Mesendoderm (in vitro differentiated cells): ENCODE results near the gene CLEC3B.
A peak's percentile ranks its signal among the peaks of the same experiment; 100 is the strongest.
"Not testable (repeated sequence)": the region's sequence is repeated elsewhere in the genome, so short reads cannot be mapped to it uniquely, and the experiment has no call there.

Experiments
- DNase-seq: peaks from one replicate; pipeline ENCODE4 v3.0.0; 2013
- H2AK5ac ChIP-seq: 2 replicates; pipeline ENCODE4 v1.6.1; 2013; ENCODE audit warnings: low read length, inconsistent platforms
- H2BK120ac ChIP-seq: 2 replicates; pipeline ENCODE4 v1.6.1; 2013; ENCODE audit warnings: low read depth, mild to moderate bottlenecking, low read length, moderate library complexity, mixed read lengths
- H2BK15ac ChIP-seq: replicated peaks from 2 replicates; pipeline ENCODE4 v1.6.1; 2013; ENCODE audit warnings: low read depth, mild to moderate bottlenecking, moderate library complexity
- H2BK5ac ChIP-seq: 2 replicates; pipeline ENCODE4 v1.6.1; 2013; ENCODE audit warnings: low read length, inconsistent platforms
- H3K18ac ChIP-seq: 2 replicates; pipeline ENCODE4 v1.6.1; 2013; ENCODE audit warnings: mild to moderate bottlenecking, low read length, mixed read lengths
- H3K23ac ChIP-seq: one replicate; pipeline ENCODE4 v1.6.1; 2013; ENCODE audit warnings: low read length
- H3K27ac ChIP-seq: 2 replicates; pipeline ENCODE4 v1.5.1; 2013; ENCODE audit warnings: low read depth, mild to moderate bottlenecking, inconsistent platforms, low read length, moderate library complexity
- H3K27me3 ChIP-seq: 2 replicates; pipeline ENCODE4 v1.6.1; 2013; ENCODE audit warnings: low read length, control low read depth, mild to moderate bottlenecking, inconsistent platforms; ENCODE audit not compliant: insufficient read depth, poor library complexity
- H3K36me3 ChIP-seq: 2 replicates; pipeline ENCODE4 v1.6.1; 2013; ENCODE audit warnings: low read length, inconsistent platforms; ENCODE audit not compliant: control insufficient read depth, insufficient read depth
- H3K4ac ChIP-seq: one replicate; pipeline ENCODE4 v1.6.1; 2013; ENCODE audit warnings: low read depth, mild to moderate bottlenecking, low read length, moderate library complexity
- H3K4me1 ChIP-seq: 2 replicates; pipeline ENCODE4 v1.6.1; 2013; ENCODE audit warnings: low read depth, low read length, inconsistent platforms; ENCODE audit not compliant: control insufficient read depth
- H3K4me2 ChIP-seq: 2 replicates; pipeline ENCODE4 v1.6.1; 2013; ENCODE audit warnings: low read length
- H3K4me3 ChIP-seq: 2 replicates; pipeline ENCODE4 v1.5.1; 2013; ENCODE audit warnings: mild to moderate bottlenecking, low read length
- H3K56ac ChIP-seq: one replicate; pipeline ENCODE4 v1.6.1; 2013; ENCODE audit warnings: low read length
- H3K79me1 ChIP-seq: 2 replicates; pipeline ENCODE4 v1.6.1; 2013; ENCODE audit warnings: low read length, inconsistent platforms
- H3K79me2 ChIP-seq: 2 replicates; pipeline ENCODE4 v1.6.1; 2013; ENCODE audit warnings: mild to moderate bottlenecking, low read length; ENCODE audit not compliant: control insufficient read depth, insufficient read depth
- H3K9ac ChIP-seq: 2 replicates; pipeline ENCODE4 v1.6.1; 2013; ENCODE audit warnings: low read length, inconsistent platforms
- H4K5ac ChIP-seq: one replicate; pipeline ENCODE4 v1.6.1; 2013; ENCODE audit warnings: low read length
- H4K8ac ChIP-seq: one replicate; pipeline ENCODE4 v1.6.1; 2013; ENCODE audit warnings: low read depth, mild to moderate bottlenecking, control low read depth, low read length, moderate library complexity
- WGBS: extraction: QIAGEN DNeasy Blood & Tissue Kit; methylation state at CpG from one replicate; pipeline ENCODE4 v1.1.7; 2013; ENCODE audit warnings: low lambda C conversion rate, missing lambda C conversion rate; ENCODE audit not compliant: insufficient coverage; ENCODE audit errors: extremely low coverage; 5-methylcytosine and 5-hydroxymethylcytosine counted together

The CLEC3B gene

DNA sequence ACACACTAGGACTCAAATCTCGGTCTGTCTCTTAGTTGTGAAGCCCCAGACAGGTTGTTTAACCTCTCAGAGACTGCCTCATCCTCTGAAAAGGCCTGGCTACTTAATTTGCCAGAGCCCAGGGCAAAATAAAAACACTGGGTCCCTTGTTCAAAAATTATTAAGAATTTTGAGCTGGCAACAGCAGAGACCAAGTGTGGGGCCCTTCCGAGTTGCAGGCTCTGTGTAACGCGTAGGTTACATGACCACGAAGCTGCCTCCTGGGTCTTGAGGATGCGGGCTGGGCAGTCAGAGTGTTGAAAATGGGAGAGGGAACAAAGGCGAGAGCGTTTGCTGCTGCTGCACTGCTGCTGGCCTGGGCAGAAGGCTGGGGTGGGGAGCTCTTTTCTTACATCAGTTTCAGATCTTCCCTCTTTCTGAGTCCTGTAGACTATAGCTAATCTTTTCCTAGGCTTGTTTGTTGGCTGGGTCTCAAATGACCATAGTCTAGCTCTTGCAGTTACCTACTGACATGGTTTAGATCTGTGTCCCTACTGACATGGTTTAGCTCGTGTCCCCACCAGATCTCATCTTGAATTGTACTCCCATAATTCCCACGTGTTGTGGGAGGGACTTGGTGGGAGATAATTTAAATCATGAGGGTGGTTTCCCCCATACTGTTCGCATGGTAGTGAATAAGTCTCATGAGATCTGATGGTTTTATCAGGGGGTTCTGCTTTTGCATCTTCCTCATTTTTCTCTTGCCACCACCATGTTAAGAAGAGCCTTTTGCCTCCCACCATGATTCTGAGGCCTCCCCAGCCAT is 49.9 kb downstream of the CLEC3B start:
- H3K56ac ChIP-seq: no peak overlapping the region
- no peak overlapping the region for H2BK15ac ChIP-seq
- H3K27me3 ChIP-seq: no peaks in the 10 kb centered on the region
- H2AK5ac ChIP-seq: no peak overlapping the region
- no peak overlapping the region for H4K5ac ChIP-seq
- H3K27ac ChIP-seq: no peak overlapping the region
- H3K79me2 ChIP-seq: no peaks in the 10 kb centered on the region
- H3K4ac ChIP-seq: no peak overlapping the region
- H3K79me1 ChIP-seq: no peaks in the 10 kb centered on the region
- H3K4me3 ChIP-seq: no peak overlapping the region
- no CpG with 5 or more reads among the region's 11 CpGs for WGBS
- no peak for DNase-seq
- H3K36me3 ChIP-seq: no peaks in the 10 kb centered on the region
- no peak overlapping the region for H2BK120ac ChIP-seq
- H3K18ac ChIP-seq: no peak overlapping the region
- H3K9ac ChIP-seq: no peak overlapping the region
- no peak overlapping the region for H3K4me2 ChIP-seq
- H2BK5ac ChIP-seq: no peak overlapping the region
- H3K23ac ChIP-seq: no peak overlapping the region
- H3K4me1 ChIP-seq: no peaks in the 10 kb centered on the region
- no peak overlapping the region for H4K8ac ChIP-seq

DNA sequence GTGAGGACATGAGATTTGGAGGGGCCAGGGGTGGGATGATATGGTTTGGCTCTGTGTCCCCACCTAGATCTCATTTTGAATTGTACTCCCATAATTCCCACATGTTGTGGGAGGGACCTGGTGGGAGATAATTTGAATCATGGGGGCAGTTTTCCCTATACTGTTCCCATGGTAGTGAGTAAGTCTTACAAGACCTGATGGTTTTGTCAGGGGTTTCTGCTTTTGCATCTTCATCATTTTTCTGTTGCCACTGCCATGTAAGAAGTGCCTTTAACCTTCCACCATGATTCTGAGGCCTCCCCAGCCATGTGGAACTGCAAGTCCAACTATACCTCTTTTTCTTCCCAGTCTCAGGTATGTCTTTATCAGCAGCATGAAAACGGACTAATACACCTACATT is 52.2 kb downstream of the CLEC3B start:
- not testable (repeated sequence) for H2BK15ac ChIP-seq, H3K27ac ChIP-seq, H4K8ac ChIP-seq, H3K36me3 ChIP-seq, H3K56ac ChIP-seq, H4K5ac ChIP-seq, H3K79me1 ChIP-seq, H2BK5ac ChIP-seq, H3K9ac ChIP-seq, H3K23ac ChIP-seq, H3K79me2 ChIP-seq, H2BK120ac ChIP-seq, H3K4ac ChIP-seq, H3K4me3 ChIP-seq, H2AK5ac ChIP-seq, H3K27me3 ChIP-seq, H3K4me1 ChIP-seq, DNase-seq, H3K18ac ChIP-seq, H3K4me2 ChIP-seq
- no CpG with 5 or more reads among the region's 1 CpG for WGBS

DNA sequence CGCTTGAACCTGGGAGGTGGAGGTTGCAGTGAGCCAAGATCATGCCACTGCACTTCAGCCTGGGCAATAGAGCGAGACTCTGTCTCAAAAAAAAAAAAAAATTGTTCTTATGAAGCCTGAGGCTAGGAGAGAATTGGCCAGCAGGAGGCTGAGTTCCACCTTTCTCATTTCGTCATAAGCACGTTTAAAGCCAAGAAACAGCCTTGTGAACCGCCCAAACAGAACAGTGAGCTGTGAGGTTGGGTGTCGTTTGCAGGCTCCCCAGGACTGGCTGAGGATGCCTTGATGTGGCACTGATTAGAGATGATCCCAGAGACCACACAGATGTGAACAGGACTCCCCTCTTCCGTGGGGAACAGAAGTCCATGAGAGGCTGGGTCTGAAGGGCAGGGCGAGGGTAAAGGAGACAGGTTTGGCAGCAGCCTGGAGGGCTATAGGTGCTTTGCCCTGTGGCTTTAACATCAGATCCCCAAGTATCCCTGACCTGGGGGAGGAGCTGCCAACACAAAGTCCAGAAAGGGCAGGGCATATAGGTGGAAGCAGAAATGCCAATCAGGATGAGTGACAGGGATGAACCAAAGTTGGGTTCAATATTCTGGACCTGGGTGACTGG is 52.9 kb downstream of the CLEC3B start:
- Histone ChIP-seq H3K27me3 (no peaks in the 10 kb centered on the region), H2BK120ac (no peak overlapping the region), H3K27ac (no peak overlapping the region), H2BK15ac (no peak overlapping the region), H3K36me3 (no peaks in the 10 kb centered on the region), H3K4me2 (no peak overlapping the region), H3K79me2 (no peaks in the 10 kb centered on the region), H3K56ac (no peak overlapping the region), H4K8ac (no peak overlapping the region), H3K4ac (no peak overlapping the region), H3K4me3 (no peak overlapping the region), H3K4me1 (no peaks in the 10 kb centered on the region), H2AK5ac (no peak overlapping the region), H3K9ac (no peak overlapping the region), H3K79me1 (no peaks in the 10 kb centered on the region), H2BK5ac (no peak overlapping the region), H3K23ac (no peak overlapping the region), H4K5ac (no peak overlapping the region), H3K18ac (no peak overlapping the region)
- no CpG with 5 or more reads among the region's 8 CpGs for WGBS
- DNase-seq: peak; percentile 63

DNA sequence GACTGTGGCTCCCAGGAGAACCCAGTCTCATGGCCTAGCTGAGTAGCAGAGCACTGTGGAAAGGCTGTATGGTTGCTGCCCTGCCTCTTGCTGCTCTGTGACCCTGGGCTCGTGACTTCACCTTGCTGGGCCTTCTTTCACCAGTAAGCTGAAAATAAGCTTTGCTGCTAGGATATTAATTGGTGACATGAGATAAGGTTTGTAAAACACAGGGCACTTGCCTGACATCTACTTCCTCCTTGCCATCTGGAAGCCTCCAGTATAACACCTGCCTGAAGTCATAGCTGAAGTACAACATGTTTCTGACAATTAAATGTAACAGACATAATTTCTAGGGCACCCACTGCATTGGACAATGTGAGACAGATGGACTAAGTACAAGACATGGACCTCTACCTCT is 53.6 kb downstream of the CLEC3B start:
- H2BK15ac ChIP-seq: no peak overlapping the region
- no peaks in the 10 kb centered on the region for H3K27me3 ChIP-seq
- H2BK120ac ChIP-seq: no peak overlapping the region
- no peak overlapping the region for H2BK5ac ChIP-seq
- H4K8ac ChIP-seq: no peak overlapping the region
- DNase-seq: no peak
- H3K4ac ChIP-seq: no peak overlapping the region
- no peak overlapping the region for H3K18ac ChIP-seq
- no peaks in the 10 kb centered on the region for H3K79me1 ChIP-seq
- H2AK5ac ChIP-seq: no peak overlapping the region
- H3K36me3 ChIP-seq: no peaks in the 10 kb centered on the region
- no CpG with 5 or more reads among the region's 1 CpG for WGBS
- no peaks in the 10 kb centered on the region for H3K79me2 ChIP-seq
- no peak overlapping the region for H3K4me2 ChIP-seq
- H4K5ac ChIP-seq: no peak overlapping the region
- no peak overlapping the region for H3K23ac ChIP-seq
- H3K4me1 ChIP-seq: no peaks in the 10 kb centered on the region
- H3K9ac ChIP-seq: no peak overlapping the region
- H3K56ac ChIP-seq: no peak overlapping the region
- no peak overlapping the region for H3K27ac ChIP-seq
- no peak overlapping the region for H3K4me3 ChIP-seq

DNA sequence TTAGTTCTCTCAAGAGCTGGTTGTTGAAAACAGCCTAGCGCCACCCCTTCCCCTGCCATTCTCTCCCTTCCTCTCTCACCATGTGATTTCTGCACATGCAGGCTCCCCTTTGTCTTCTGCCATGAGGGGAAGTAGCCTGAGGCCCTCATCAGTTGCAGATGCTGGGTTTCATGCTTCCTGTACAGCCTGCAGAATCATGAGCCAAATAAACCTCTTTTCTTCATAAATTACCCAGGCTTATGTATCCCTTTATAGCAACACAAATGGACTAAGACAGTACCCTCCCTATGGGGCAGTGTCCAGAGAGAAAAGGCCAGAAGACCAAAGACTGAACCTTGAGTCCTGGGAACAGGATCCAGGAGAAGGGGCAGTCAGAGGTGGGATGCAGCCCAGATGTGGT is 54.7 kb downstream of the CLEC3B start:
- no peaks in the 10 kb centered on the region for H3K27me3 ChIP-seq
- H3K4me1 ChIP-seq: no peaks in the 10 kb centered on the region
- no peak overlapping the region for H3K27ac ChIP-seq
- no peak overlapping the region for H2BK5ac ChIP-seq
- H2BK120ac ChIP-seq: no peak overlapping the region
- no peak for DNase-seq
- no peak overlapping the region for H2BK15ac ChIP-seq
- H3K79me1 ChIP-seq: no peaks in the 10 kb centered on the region
- no peak overlapping the region for H4K5ac ChIP-seq
- no peak overlapping the region for H4K8ac ChIP-seq
- H3K18ac ChIP-seq: no peak overlapping the region
- H3K36me3 ChIP-seq: no peaks in the 10 kb centered on the region
- no peak overlapping the region for H3K9ac ChIP-seq
- H3K4me2 ChIP-seq: no peak overlapping the region
- no peak overlapping the region for H3K23ac ChIP-seq
- H2AK5ac ChIP-seq: no peak overlapping the region
- no peaks in the 10 kb centered on the region for H3K79me2 ChIP-seq
- no peak overlapping the region for H3K56ac ChIP-seq
- H3K4me3 ChIP-seq: no peak overlapping the region
- H3K4ac ChIP-seq: no peak overlapping the region
- no CpG with 5 or more reads among the region's 1 CpG for WGBS
